Panc1 (cell line): Measurements from ENCODE around the gene NIPSNAP2. TPM values are rescaled to one million over a fixed set of nuclear protein-coding genes. Genes with fewer than 3 reads are reported as not detected.

Source experiments
- ATAC-seq: fragments of 200-7000 bp; cut with Tn5 transposase; 2 replicates; pipeline ENCODE4 v1.9.1; 2020; ENCODE audit warnings: mild to moderate bottlenecking, moderate library complexity
- BruUV-seq: library from RNA; stranded (reverse); fragments of 400-500 nt; replicated peaks from 2 replicates; lab custom pipeline; 2021; lab: Mats Ljungman, UMichigan
- CTCF ChIA-PET: fragments of 300-600 bp; sonication (Branson Sonifier 250); formaldehyde crosslinking; loops from one replicate; lab custom pipeline; 2022; ENCODE audit warnings: antibody characterized with exemption; lab: Charles Lee
- POLR2A ChIA-PET: fragments of 300-600 bp; sonication (Branson Sonifier 250); formaldehyde crosslinking; loops from one replicate; lab custom pipeline; 2022; ENCODE audit warnings: antibody characterized with exemption; lab: Charles Lee
- DNase-seq: peaks from one replicate; pipeline ENCODE4 v3.0.0-alpha.2; 2010; ENCODE audit warnings: low read depth, low spot score
- H3K27ac ChIP-seq: 2 replicates; pipeline ENCODE4 v1.5.1; 2011; ENCODE audit warnings: mild to moderate bottlenecking, low read length, inconsistent platforms
- H3K27me3 ChIP-seq: fragments of 200-500 bp; sonication (Bioruptor generic); 2 replicates; pipeline ENCODE4 v1.6.0; 2014; ENCODE audit warnings: low read length, inconsistent platforms; ENCODE audit not compliant: control insufficient read depth, insufficient read depth
- H3K36me3 ChIP-seq: fragments of 200-500 bp; sonication (Bioruptor generic); 2 replicates; pipeline ENCODE4 v1.5.1; 2014; ENCODE audit warnings: inconsistent platforms, mild to moderate bottlenecking, low read length, moderate library complexity; ENCODE audit not compliant: control insufficient read depth, insufficient read depth
- H3K4me1 ChIP-seq: 2 replicates; pipeline ENCODE4 v1.5.1; 2011; ENCODE audit warnings: inconsistent platforms, mild to moderate bottlenecking, low read length, moderate library complexity; ENCODE audit not compliant: control insufficient read depth, insufficient read depth
- H3K4me3 ChIP-seq, 2 experiments: 2 replicates each; pipeline ENCODE4 v1.5.1; 2011 to 2012; ENCODE audit warnings: low read depth in 2 of 2, low read length in 2 of 2, mild to moderate bottlenecking in 2 of 2, inconsistent platforms in 1 of 2, moderate library complexity in 1 of 2
- H3K9me3 ChIP-seq: fragments of 200-500 bp; sonication (Bioruptor generic); 2 replicates; pipeline ENCODE4 v1.5.1; 2014; ENCODE audit warnings: low read depth, mild to moderate bottlenecking, inconsistent platforms, low read length, moderate library complexity; ENCODE audit not compliant: control insufficient read depth, insufficient read depth
- CTCF ChIP-seq: fragments of 450-650 bp; IDR thresholded peaks from 2 replicates; pipeline ENCODE4 v1.5.1; 2017; ENCODE audit warnings: mild to moderate bottlenecking
- POLR2AphosphoS5 ChIP-seq: IDR thresholded peaks from 2 replicates; pipeline ENCODE4 v1.6.1; 2012; ENCODE audit warnings: mild to moderate bottlenecking, low read depth, low read length, moderate library complexity
- SIN3A ChIP-seq: IDR thresholded peaks from 2 replicates; pipeline ENCODE4 v1.6.1; 2012; ENCODE audit warnings: low read depth, mild to moderate bottlenecking, low read length, moderate library complexity, borderline replicate concordance; ENCODE audit not compliant: insufficient read depth
- TCF7L2 ChIP-seq: IDR thresholded peaks from 2 replicates; pipeline ENCODE4 v1.6.1; 2011; ENCODE audit warnings: mild to moderate bottlenecking, low read depth, low read length, inconsistent platforms
- in situ Hi-C: cut with HindIII; loops from 2 replicates; pipeline ENCODE4 v1.10.0; 2016; ENCODE audit warnings: low sequenced_read_pairs, low pct_unique_long_range_greater_than_20kb
- intact Hi-C: fragments of 100-400 bp; cut with micrococcal nuclease; formaldehyde crosslinking; loops from one replicate; pipeline ENCODE4 v1.10.0; 2022; ENCODE audit not compliant: unreplicated experiment
- total RNA-seq: library from RNA; stranded (reverse); gene quantifications from one replicate; pipeline ENCODE4 v1.2.1, GENCODE V29; 2021; ENCODE audit not compliant: unreplicated experiment
- TF ChIP-seq, protein P1 (sequence below), 2 experiments: IDR thresholded peaks; 2 replicates each; pipeline ENCODE4 v1.6.1; 2011 to 2012; ENCODE audit warnings: low read depth in 2 of 2, control low read depth in 1 of 2, low read length in 1 of 2, mild to moderate bottlenecking in 1 of 2, moderate library complexity in 1 of 2; ENCODE audit not compliant: insufficient read depth in 1 of 2

NIPSNAP2 gene
- total RNA-seq, 1 experiment from 2014 or later, result 93.2 TPM

DNA sequence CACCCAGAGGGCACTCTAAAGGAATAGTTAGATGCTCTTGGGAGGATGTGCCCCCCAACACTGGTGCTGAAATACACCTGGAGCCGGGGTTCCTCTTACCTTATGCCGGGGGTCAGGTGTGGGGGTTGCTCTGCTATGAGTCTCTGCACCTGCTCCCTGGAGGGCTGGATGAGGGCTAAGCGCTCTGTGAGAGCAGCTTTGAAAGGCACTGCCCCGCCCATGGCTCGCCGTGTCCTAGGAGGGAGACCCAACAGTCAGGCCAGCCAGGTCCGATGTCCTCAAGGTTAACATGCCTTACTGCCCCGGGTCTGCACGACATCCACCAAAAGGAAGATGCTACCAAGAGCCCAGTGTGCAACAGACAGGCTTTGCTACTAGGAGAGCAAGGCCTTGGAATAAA is 55.1 kb downstream of the NIPSNAP2 start:
- TF ChIP-seq POLR2AphosphoS5, result no peak
- TF ChIP-seq SIN3A, result no peak
- TF ChIP-seq CTCF, result no peak
- TF ChIP-seq, protein P1, sequence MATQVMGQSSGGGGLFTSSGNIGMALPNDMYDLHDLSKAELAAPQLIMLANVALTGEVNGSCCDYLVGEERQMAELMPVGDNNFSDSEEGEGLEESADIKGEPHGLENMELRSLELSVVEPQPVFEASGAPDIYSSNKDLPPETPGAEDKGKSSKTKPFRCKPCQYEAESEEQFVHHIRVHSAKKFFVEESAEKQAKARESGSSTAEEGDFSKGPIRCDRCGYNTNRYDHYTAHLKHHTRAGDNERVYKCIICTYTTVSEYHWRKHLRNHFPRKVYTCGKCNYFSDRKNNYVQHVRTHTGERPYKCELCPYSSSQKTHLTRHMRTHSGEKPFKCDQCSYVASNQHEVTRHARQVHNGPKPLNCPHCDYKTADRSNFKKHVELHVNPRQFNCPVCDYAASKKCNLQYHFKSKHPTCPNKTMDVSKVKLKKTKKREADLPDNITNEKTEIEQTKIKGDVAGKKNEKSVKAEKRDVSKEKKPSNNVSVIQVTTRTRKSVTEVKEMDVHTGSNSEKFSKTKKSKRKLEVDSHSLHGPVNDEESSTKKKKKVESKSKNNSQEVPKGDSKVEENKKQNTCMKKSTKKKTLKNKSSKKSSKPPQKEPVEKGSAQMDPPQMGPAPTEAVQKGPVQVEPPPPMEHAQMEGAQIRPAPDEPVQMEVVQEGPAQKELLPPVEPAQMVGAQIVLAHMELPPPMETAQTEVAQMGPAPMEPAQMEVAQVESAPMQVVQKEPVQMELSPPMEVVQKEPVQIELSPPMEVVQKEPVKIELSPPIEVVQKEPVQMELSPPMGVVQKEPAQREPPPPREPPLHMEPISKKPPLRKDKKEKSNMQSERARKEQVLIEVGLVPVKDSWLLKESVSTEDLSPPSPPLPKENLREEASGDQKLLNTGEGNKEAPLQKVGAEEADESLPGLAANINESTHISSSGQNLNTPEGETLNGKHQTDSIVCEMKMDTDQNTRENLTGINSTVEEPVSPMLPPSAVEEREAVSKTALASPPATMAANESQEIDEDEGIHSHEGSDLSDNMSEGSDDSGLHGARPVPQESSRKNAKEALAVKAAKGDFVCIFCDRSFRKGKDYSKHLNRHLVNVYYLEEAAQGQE (IDR thresholded peaks at IDR 0.05; ENCODE audit: insufficient read depth in 1 of 2, low read depth in 2 of 2, low read length in 1 of 2), result no peak
- TF ChIP-seq TCF7L2, result no peak
- in situ Hi-C loops (no loop called here), intact Hi-C loops (no loop called here)
- Histone ChIP-seq H3K4me3 (no peak overlapping the region), H3K36me3 (peaks cover 5% of the 10 kb centered on the region; the same call in 1 of the 2 replicates), H3K9me3 (no peaks in the 10 kb centered on the region), H3K27ac (no peak overlapping the region), H3K27me3 (no peaks in the 10 kb centered on the region), H3K4me1 (no peaks in the 10 kb centered on the region)
- no TSS peak for BruUV-seq
- 0 out of 2 replicates have a peak, but pooled peaks have one; percentile 45 for ATAC-seq
- no peak for DNase-seq
- CTCF ChIA-PET, result no interaction called here
- POLR2A ChIA-PET, result no interaction called here

- H3K36me3 ChIP-seq, result peaks cover 5% of the 10 kb centered on the region; the same call in 1 of the 2 replicates
- H3K4me1 ChIP-seq, result no peaks in the 10 kb centered on the region
- intact Hi-C loops, result no loop called here
- H3K9me3 ChIP-seq, result no peaks in the 10 kb centered on the region
- no peak overlapping the region for H3K27ac ChIP-seq
- POLR2A ChIA-PET, result interaction anchor here (0.7 kb wide), 1 partner anchor 9 kb away, joined by 3 read pairs; no protein-coding TSS in a partner anchor
- no peaks in the 10 kb centered on the region for H3K27me3 ChIP-seq
- no peak for TF ChIP-seq CTCF
- TF ChIP-seq SIN3A, result no peak
- TF ChIP-seq, protein P1 (IDR thresholded peaks at IDR 0.05; ENCODE audit: insufficient read depth in 1 of 2, low read depth in 2 of 2, low read length in 1 of 2), result no peak
- no peak for TF ChIP-seq TCF7L2
- TF ChIP-seq POLR2AphosphoS5, result no peak
- in situ Hi-C loops, result no loop called here
- no TSS peak for BruUV-seq
- CTCF ChIA-PET, result no interaction called here
- no peak for ATAC-seq
- no peak for DNase-seq
- H3K4me3 ChIP-seq, result no peak overlapping the region
These were observed 59.1 kb downstream of the NIPSNAP2 start for GRCh38 chr7:56023500-56023899.
